PC-9 (cell line): ENCODE results near the gene DIAPH2.

Experiments used
- EZH2 ChIP-seq: fragments of 200-600 bp; sonication (generic); IDR thresholded peaks from 2 replicates; pipeline ENCODE4 v1.8.0; 2017; ENCODE audit warnings: antibody characterized with exemption, low read depth
- TF ChIP-seq, protein P1 (sequence below): fragments of 200-600 bp; sonication (generic); conservative IDR thresholded peaks from 2 replicates; pipeline ENCODE4 v1.6.1; 2017; ENCODE audit warnings: mixed run types, antibody characterized with exemption, mild to moderate bottlenecking, moderate library complexity

DNA sequence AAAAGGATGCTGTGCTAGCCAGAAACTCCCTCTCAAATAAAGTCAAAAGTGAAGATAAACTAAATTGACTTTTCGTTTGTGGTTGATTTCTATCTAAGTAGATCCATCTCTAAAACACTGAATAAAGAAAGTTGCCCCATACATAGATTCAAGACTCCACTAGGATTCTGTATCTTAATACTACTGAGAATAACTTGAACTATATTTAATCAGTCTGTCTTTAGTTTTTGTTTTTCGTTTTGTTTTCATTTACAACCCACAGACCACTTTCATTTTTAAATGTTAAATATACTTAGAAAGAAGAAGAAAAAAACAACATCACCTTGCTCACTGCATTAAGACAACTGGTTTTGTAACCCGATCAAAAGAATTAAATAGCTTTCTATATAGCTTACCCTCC lies 854.1 kb downstream of the DIAPH2 start:
- TF ChIP-seq, protein P1, sequence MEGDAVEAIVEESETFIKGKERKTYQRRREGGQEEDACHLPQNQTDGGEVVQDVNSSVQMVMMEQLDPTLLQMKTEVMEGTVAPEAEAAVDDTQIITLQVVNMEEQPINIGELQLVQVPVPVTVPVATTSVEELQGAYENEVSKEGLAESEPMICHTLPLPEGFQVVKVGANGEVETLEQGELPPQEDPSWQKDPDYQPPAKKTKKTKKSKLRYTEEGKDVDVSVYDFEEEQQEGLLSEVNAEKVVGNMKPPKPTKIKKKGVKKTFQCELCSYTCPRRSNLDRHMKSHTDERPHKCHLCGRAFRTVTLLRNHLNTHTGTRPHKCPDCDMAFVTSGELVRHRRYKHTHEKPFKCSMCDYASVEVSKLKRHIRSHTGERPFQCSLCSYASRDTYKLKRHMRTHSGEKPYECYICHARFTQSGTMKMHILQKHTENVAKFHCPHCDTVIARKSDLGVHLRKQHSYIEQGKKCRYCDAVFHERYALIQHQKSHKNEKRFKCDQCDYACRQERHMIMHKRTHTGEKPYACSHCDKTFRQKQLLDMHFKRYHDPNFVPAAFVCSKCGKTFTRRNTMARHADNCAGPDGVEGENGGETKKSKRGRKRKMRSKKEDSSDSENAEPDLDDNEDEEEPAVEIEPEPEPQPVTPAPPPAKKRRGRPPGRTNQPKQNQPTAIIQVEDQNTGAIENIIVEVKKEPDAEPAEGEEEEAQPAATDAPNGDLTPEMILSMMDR = no peak
- no peak for TF ChIP-seq EZH2
